HG03354 (cell line): ENCODE data around the gene CDHR5.

Source experiments
- ATAC-seq: cut with Tn5 transposase; IDR thresholded peaks from one replicate; pipeline ENCODE4 v1.9.1; 2021; ENCODE audit warnings: mild to moderate bottlenecking; ENCODE audit not compliant: unreplicated experiment, poor library complexity, severe bottlenecking

Gene CDHR5

GRCh38 chr11:614021-614622 is 10.6 kb downstream of the CDHR5 start:
- ATAC-seq = no peak

- no peak for ATAC-seq
Observed at GRCh38 chr11:613369-613968, 11.3 kb downstream of the CDHR5 start.

- ATAC-seq = no peak
Observed at GRCh38 chr11:612961-613300, 11.8 kb downstream of the CDHR5 start.

GRCh38 chr11:612201-612960 is 12.4 kb downstream of the CDHR5 start:
- no peak for ATAC-seq

GRCh38 chr11:611001-611996 is 13.5 kb downstream of the CDHR5 start:
- ATAC-seq = no peak

GRCh38 chr11:610146-610801 is 14.5 kb downstream of the CDHR5 start:
- no peak for ATAC-seq

GRCh38 chr11:609341-609811 is 15.4 kb downstream of the CDHR5 start:
- ATAC-seq = no peak

GRCh38 chr11:608791-609251 is 15.9 kb downstream of the CDHR5 start:
- no peak for ATAC-seq

- no peak for ATAC-seq
Observed at GRCh38 chr11:607971-608659, 16.6 kb downstream of the CDHR5 start.

- no peak for ATAC-seq
Observed at GRCh38 chr11:607020-607780, 17.6 kb downstream of the CDHR5 start.

- ATAC-seq = no peak
Observed at GRCh38 chr11:606245-606644, 18.5 kb downstream of the CDHR5 start.

- ATAC-seq = no peak
Observed at GRCh38 chr11:605286-606129, 19.2 kb downstream of the CDHR5 start.

- ATAC-seq = no peak
Observed at GRCh38 chr11:603154-603553, 21.6 kb downstream of the CDHR5 start.

- ATAC-seq = no peak
Observed at GRCh38 chr11:601573-602245, 23.0 kb downstream of the CDHR5 start.

GRCh38 chr11:598005-598680 is 26.6 kb downstream of the CDHR5 start:
- ATAC-seq = no peak

GRCh38 chr11:597166-597725 is 27.5 kb downstream of the CDHR5 start:
- ATAC-seq = no peak
